GM21723 (cell line): Measurements from ENCODE around the gene MADD.

Experiments used
- ATAC-seq: cut with Tn5 transposase; IDR thresholded peaks from one replicate; pipeline ENCODE4 v1.9.1; 2021; ENCODE audit warnings: mild to moderate bottlenecking, moderate library complexity; ENCODE audit not compliant: unreplicated experiment

Gene MADD

DNA sequence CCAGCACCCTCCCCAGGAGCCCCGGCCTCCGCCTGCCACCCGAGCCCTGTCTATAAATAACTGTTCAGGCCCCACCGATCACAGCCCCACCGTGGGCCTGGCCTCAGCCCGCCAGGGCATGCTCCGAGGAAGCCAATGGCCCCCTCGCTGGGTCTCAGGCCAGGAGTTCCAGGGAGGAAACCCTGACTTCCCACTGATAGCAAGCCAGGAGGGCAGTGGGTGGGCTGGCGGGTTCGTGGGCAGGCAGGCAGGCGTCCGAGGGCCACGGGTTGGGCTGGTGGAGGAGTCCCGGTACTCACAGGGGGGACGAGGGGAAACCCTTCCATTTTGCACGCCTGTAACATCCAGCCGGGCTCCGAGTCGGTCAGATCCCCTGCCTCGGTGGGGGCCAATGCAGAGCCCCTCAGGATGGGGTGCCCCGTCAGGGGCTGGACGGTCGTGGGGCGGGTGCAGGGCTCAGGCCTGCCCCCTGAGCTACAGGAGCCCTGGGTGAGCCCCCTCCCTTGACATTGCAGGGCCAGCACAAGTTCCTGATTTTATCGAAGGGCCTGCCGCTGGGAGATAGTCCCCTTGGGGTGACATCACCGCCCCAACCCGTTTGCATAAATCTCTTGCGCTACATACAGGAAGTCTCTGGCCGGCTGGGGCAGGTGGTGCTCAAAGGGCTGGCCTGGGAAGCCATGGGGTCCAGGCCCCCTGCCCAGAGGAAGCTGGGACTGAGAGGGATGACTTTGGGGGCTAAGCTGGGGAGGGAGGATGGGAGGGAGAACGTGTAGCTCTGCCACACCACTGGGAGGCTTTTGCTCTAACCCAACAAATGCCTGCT lies 108.3 kb downstream of the MADD start, which contains the start of gene SPI1:
SPI1 (minus strand) TSS at position 538 of the 826 bp plus-strand sequence; CDS start at position 344, 194 bp downstream.
- ATAC-seq: peak; percentile 76

DNA sequence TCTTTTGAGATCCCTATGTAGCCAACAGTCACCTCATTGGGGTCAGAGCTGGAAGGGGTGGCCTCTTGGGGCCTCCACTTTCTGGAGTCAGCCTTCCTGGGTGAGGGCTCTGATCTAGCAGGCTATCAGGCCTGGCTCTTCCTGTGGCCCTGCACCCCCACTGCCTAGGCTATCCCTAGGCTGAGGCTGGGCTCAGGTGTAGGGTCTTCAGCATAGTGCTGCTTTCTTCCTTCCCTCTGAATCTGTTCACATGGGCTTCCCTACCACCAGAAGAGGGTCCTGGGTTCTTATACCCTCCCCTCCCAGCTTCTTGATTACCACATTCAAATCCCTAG lies 108.9 kb downstream of the MADD start:
- no peak for ATAC-seq

DNA sequence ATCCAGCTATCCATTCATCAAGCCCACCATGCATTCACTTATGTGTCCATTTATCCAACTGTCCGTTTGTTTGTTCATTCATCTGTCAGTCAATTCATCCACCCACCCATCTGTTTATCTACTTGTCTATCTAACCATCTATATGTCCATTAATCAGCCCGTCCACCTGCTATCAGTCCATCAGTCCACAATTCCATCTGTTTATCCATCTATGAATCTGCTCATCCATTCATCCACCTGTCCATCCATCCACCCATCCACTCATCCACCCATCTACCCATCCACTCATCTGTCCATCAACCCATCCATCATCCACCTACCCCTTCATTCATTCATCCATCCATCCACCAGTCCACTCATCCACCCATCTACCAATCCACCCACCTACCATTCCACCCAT lies 109.4 kb downstream of the MADD start:
- ATAC-seq: no peak
